Amniotic epithelial cell (primary cell): ENCODE data around the gene PACS2.
"Not testable (repeated sequence)": the region's sequence is repeated elsewhere in the genome, so short reads cannot be mapped to it uniquely, and the experiment has no call there.

Experiments used
- DNase-seq: peaks from one replicate; pipeline ENCODE4 v3.0.0-alpha.2; 2010; ENCODE audit warnings: low read depth

The PACS2 gene

GRCh38 chr14:105315941-105316576 is 1.5 kb downstream of the PACS2 start:
- no peak for DNase-seq

GRCh38 chr14:105316577-105316941 is 2.0 kb downstream of the PACS2 start:
- no peak for DNase-seq

GRCh38 chr14:105316968-105317510 is 2.5 kb downstream of the PACS2 start:
- DNase-seq: peak; percentile 13

GRCh38 chr14:105317546-105317945 is 3.0 kb downstream of the PACS2 start:
- peak; percentile 27 for DNase-seq

- no peak for DNase-seq
These were observed 8.4 kb downstream of the PACS2 start for GRCh38 chr14:105322791-105323556.

- no peak for DNase-seq
These were observed 9.1 kb downstream of the PACS2 start for GRCh38 chr14:105323663-105324062.

GRCh38 chr14:105324080-105324778 is 9.7 kb downstream of the PACS2 start:
- no peak for DNase-seq

- no peak for DNase-seq
These were observed 10.3 kb downstream of the PACS2 start for GRCh38 chr14:105324871-105325270.

GRCh38 chr14:105325303-105325702 is 10.8 kb downstream of the PACS2 start:
- DNase-seq: no peak

- DNase-seq: no peak
These were observed 11.4 kb downstream of the PACS2 start for GRCh38 chr14:105325716-105326567.

GRCh38 chr14:105326568-105326867 is 12.0 kb downstream of the PACS2 start:
- DNase-seq: no peak

- no peak for DNase-seq
These were observed 12.5 kb downstream of the PACS2 start for GRCh38 chr14:105326891-105327694.

- not testable (repeated sequence) for DNase-seq
These were observed 13.1 kb downstream of the PACS2 start for GRCh38 chr14:105327695-105328045.

GRCh38 chr14:105328070-105328677 is 13.6 kb downstream of the PACS2 start:
- no peak for DNase-seq

- no peak for DNase-seq
These were observed 14.3 kb downstream of the PACS2 start for GRCh38 chr14:105328678-105329390.

- DNase-seq: no peak
These were observed 15.0 kb downstream of the PACS2 start for GRCh38 chr14:105329411-105330150.

GRCh38 chr14:105330491-105330895 is 15.9 kb downstream of the PACS2 start:
- DNase-seq: peak; percentile 17

- no peak for DNase-seq
These were observed 17.2 kb downstream of the PACS2 start for GRCh38 chr14:105331575-105332349.
